K562 (cell line): Measurements from ENCODE around the gene CPOX. TPM values are rescaled to one million over a fixed set of nuclear protein-coding genes. Genes with fewer than 3 reads are reported as not detected.

ENCODE experiments used
- ARID3A ChIP-seq: IDR thresholded peaks from 2 replicates; pipeline ENCODE4 v1.6.1; 2012; ENCODE audit warnings: low read depth, low read length, improper control_type of control experiment, borderline replicate concordance
- CBFA2T3 ChIP-seq: fragments of 450-650 bp; IDR thresholded peaks from 2 replicates; pipeline ENCODE4 v1.6.1; 2017
- CBX8 ChIP-seq: fragments of 200-600 bp; sonication (generic); IDR thresholded peaks from 2 replicates; pipeline ENCODE4 v1.6.1; 2012; ENCODE audit warnings: borderline replicate concordance, mixed run types, low read depth, mild to moderate bottlenecking, moderate library complexity, mixed read lengths, low read length, control low read depth, inconsistent platforms; ENCODE audit not compliant: poor library complexity, severe bottlenecking; ENCODE audit errors: extremely low read depth
- E2F4 ChIP-seq: sonication (generic); formaldehyde crosslinking; IDR thresholded peaks from 2 replicates; pipeline ENCODE4 v1.8.0; 2022; ENCODE audit warnings: mild to moderate bottlenecking, low read depth, missing genetic modification reagents
- EZH2 ChIP-seq: IDR thresholded peaks from 2 replicates; pipeline ENCODE4 v1.6.1; 2012; ENCODE audit warnings: low read depth, mild to moderate bottlenecking, inconsistent platforms, low read length, borderline replicate concordance
- FOXM1 ChIP-seq, 2 experiments: fragments of 450-650 bp in 1 of 2; sonication (generic) in 1 of 2; formaldehyde crosslinking in 1 of 2; IDR thresholded peaks; 2 replicates each; pipeline versions ENCODE4 v1.6.1 to v1.9.0; 2017 to 2022; ENCODE audit warnings: low read depth in 2 of 2, mild to moderate bottlenecking in 2 of 2, missing genetic modification reagents in 1 of 2, moderate library complexity in 1 of 2
- HES1 ChIP-seq: fragments of 450-650 bp; IDR thresholded peaks from 2 replicates; pipeline ENCODE4 v1.6.1; 2016; ENCODE audit warnings: low read depth, mild to moderate bottlenecking, moderate library complexity
- HOMEZ ChIP-seq: fragments of 250-450 bp; sonication (Bioruptor Pico); IDR thresholded peaks from 2 replicates; pipeline ENCODE4 v1.4.0; 2020; ENCODE audit warnings: mild to moderate bottlenecking, moderate library complexity
- LEF1 ChIP-seq: fragments of 450-650 bp; IDR thresholded peaks from 2 replicates; pipeline ENCODE4 v1.6.1; 2016; ENCODE audit warnings: mild to moderate bottlenecking
- NCOR1 ChIP-seq: fragments of 450-650 bp; IDR thresholded peaks from 2 replicates; pipeline ENCODE4 v1.6.1; 2016; ENCODE audit warnings: mild to moderate bottlenecking, moderate library complexity
- NR2C2 ChIP-seq, 2 experiments: fragments of 200-800 bp in 1 of 2; sonication (Bioruptor generic) in 1 of 2; sonication (generic) in 1 of 2; formaldehyde crosslinking in 1 of 2; IDR thresholded peaks; 2 replicates each; pipeline versions ENCODE4 v1.6.1 to v1.8.0; 2016 to 2022; ENCODE audit warnings: mild to moderate bottlenecking in 1 of 2, missing compliant biosample characterization in 1 of 2, missing genetic modification characterization in 1 of 2, missing genetic modification reagents in 1 of 2
- RCOR1 ChIP-seq, 2 experiments: IDR thresholded peaks; 2 replicates each; pipeline ENCODE4 v1.6.1; 2012; ENCODE audit warnings: low read depth in 2 of 2, low read length in 2 of 2, borderline replicate concordance in 1 of 2, improper control_type of control experiment in 1 of 2
- SOX6 ChIP-seq: fragments of 450-650 bp; IDR thresholded peaks from 2 replicates; pipeline ENCODE4 v1.6.1; 2014; ENCODE audit warnings: mild to moderate bottlenecking
- ZNF274 ChIP-seq: IDR thresholded peaks from 2 replicates; pipeline ENCODE4 v1.6.1; 2011; ENCODE audit warnings: low read depth, mild to moderate bottlenecking, low read length, moderate library complexity, borderline replicate concordance
- ZNF551 ChIP-seq: fragments of 250-450 bp; sonication (Bioruptor Pico); IDR thresholded peaks from 2 replicates; pipeline ENCODE4 v1.5.0; 2021; ENCODE audit warnings: mild to moderate bottlenecking, moderate library complexity
- ZNF764 ChIP-seq: fragments of 250-450 bp; sonication (Bioruptor Pico); IDR thresholded peaks from 2 replicates; pipeline ENCODE4 v1.4.0; 2020; ENCODE audit warnings: low read depth, mild to moderate bottlenecking, moderate library complexity
- polyA plus RNA-seq, 8 experiments: library from polyadenylated mRNA; depleted of rRNA in 4 of 8; stranded (reverse) in 5 of 8; unstranded in 3 of 8; fragments of >200 nt; fragmentation: Nextera tagmentation in 2 of 8; fragmentation: Illumina TruSeq in 1 of 8; extraction: Ambion mirVana in 2 of 8; extraction: Trizol in 1 of 8; gene quantifications; 2 replicates each; pipeline versions ENCODE4 v1.2.1 to v1.2.3, GENCODE V29; 2011 to 2014; ENCODE audit warnings: inconsistent platforms in 1 of 8, missing spikeins in 1 of 8
- total RNA-seq, 7 experiments: library from RNA; depleted of rRNA in 6 of 7; stranded (reverse); fragments of >200 nt in 6 of 7; fragmentation: Illumina TruSeq in 2 of 7; extraction: Trizol in 2 of 7; gene quantifications; 2 replicates each; pipeline versions ENCODE4 v1.2.1 to v1.2.3, GENCODE V29; 2011 to 2021; ENCODE audit warnings: low replicate concordance in 1 of 7

Gene CPOX
- total and polyA plus RNA-seq, 9 of the 15 experiments (the other 6 are each of a cell fraction or from before 2014, with no cell fraction given), result 14.6 to 82.1 (median 24.8) TPM

- TF ChIP-seq EZH2 (no peak), ZNF551 (no peak), ARID3A (0 out of 2 replicates have a peak, but pooled peaks have one; percentile 34), RCOR1 (IDR thresholded peaks at IDR 0.05; ENCODE audit: borderline replicate concordance in 1 of 2, low read depth in 2 of 2, low read length in 2 of 2) (peak in 1 of 2 experiments; percentile 68; a peak in 1 of 4 replicates), NCOR1 (peak; percentile 68), CBFA2T3 (peak; percentile 86), NR2C2 (CRISPR knock-in tag; IDR thresholded peaks at IDR 0.05) (no peak), NR2C2 (tag; IDR thresholded peaks at IDR 0.05) (peak; percentile 36; the same call in 1 of the 2 replicates), HES1 (peak; percentile 97), FOXM1 (IDR thresholded peaks at IDR 0.05; ENCODE audit: low read depth) (peak; percentile 46; the same call in 1 of the 2 replicates), FOXM1 (CRISPR knock-in tag; IDR thresholded peaks at IDR 0.05; ENCODE audit: low read depth) (no peak), CBX8 (no peak), E2F4 (CRISPR knock-in tag) (no peak), SOX6 (peak; percentile 85), LEF1 (0 out of 2 replicates have a peak, but pooled peaks have one; percentile 29), ZNF274 (no peak), HOMEZ (CRISPR knock-in tag) (no peak), ZNF764 (CRISPR knock-in tag) (no peak)
These were observed 41.7 kb downstream of the CPOX start (continued) for GRCh38 chr3:98551754-98552153.
